ENCODE data around the gene GNG14.
A peak's percentile ranks its signal among the peaks of the same experiment; 100 is the strongest.
"Not testable (repeated sequence)": the region's sequence is repeated elsewhere in the genome, so short reads cannot be mapped to it uniquely, and the experiment has no call there.

Gene GNG14

GRCh38 chr19:12675399-12675798 lies 12.4 kb upstream of the GNG14 start:
- no peak for FAIRE-seq
- no peak; the same call in 1 of the 2 replicates for TF ChIP-seq POLR2AphosphoS5 (IDR thresholded peaks at IDR 0.05; ENCODE audit: low read depth, low read length)
- no peak for TF ChIP-seq POLR2A (IDR thresholded peaks at IDR 0.05; ENCODE audit: low read depth, low read length)
- no peak for TF ChIP-seq POU2F2 (IDR thresholded peaks at IDR 0.05; ENCODE audit: low read depth, low read length)
- no peak for TF ChIP-seq PAX5 (IDR thresholded peaks at IDR 0.05; ENCODE audit: insufficient read depth, low read length, severe bottlenecking)
- no peak for TF ChIP-seq SPI1 (IDR thresholded peaks at IDR 0.05; ENCODE audit: low read depth, low read length)
- TF ChIP-seq TAF1 (IDR thresholded peaks at IDR 0.05; ENCODE audit: low read depth, low read length): no peak
- DNase-seq (ENCODE audit: insufficient read length, low spot score): no peak

- FAIRE-seq: no peak
- DNase-seq (ENCODE audit: insufficient read length, low spot score): no peak
- TF ChIP-seq POLR2A (IDR thresholded peaks at IDR 0.05; ENCODE audit: low read depth, low read length): 0 out of 2 replicates have a peak, but pooled peaks have one; percentile 24
- TF ChIP-seq TAF1 (IDR thresholded peaks at IDR 0.05; ENCODE audit: low read depth, low read length): no peak
Measured at GRCh38 chr19:12675940-12676339, 11.9 kb upstream of the GNG14 start.

GRCh38 chr19:12676384-12676792 lies 11.4 kb upstream of the GNG14 start:
- TF ChIP-seq POU2F2 (IDR thresholded peaks at IDR 0.05; ENCODE audit: low read depth, low read length) (peak; percentile 35; the same call in 1 of the 2 replicates), TAF1 (IDR thresholded peaks at IDR 0.05; ENCODE audit: low read depth, low read length) (no peak), POLR2AphosphoS5 (IDR thresholded peaks at IDR 0.05; ENCODE audit: low read depth, low read length) (peak; percentile 57; the same call in 1 of the 2 replicates), SPI1 (IDR thresholded peaks at IDR 0.05; ENCODE audit: low read depth, low read length) (0 out of 2 replicates have a peak, but pooled peaks have one; percentile 15), PAX5 (IDR thresholded peaks at IDR 0.05; ENCODE audit: insufficient read depth, low read length, severe bottlenecking) (no peak), POLR2A (IDR thresholded peaks at IDR 0.05; ENCODE audit: low read depth, low read length) (no peak)
- FAIRE-seq (peak; percentile 88), DNase-seq (ENCODE audit: insufficient read length, low spot score) (peak; percentile 79)

GRCh38 chr19:12676928-12677327 lies 10.9 kb upstream of the GNG14 start:
- FAIRE-seq: no peak
- DNase-seq (ENCODE audit: insufficient read length, low spot score): no peak
- TF ChIP-seq TAF1 (IDR thresholded peaks at IDR 0.05; ENCODE audit: low read depth, low read length) (no peak), POLR2A (IDR thresholded peaks at IDR 0.05; ENCODE audit: low read depth, low read length) (no peak), POLR2AphosphoS5 (IDR thresholded peaks at IDR 0.05; ENCODE audit: low read depth, low read length) (no peak), PAX5 (IDR thresholded peaks at IDR 0.05; ENCODE audit: insufficient read depth, low read length, severe bottlenecking) (no peak)

- DNase-seq (ENCODE audit: insufficient read length, low spot score); FAIRE-seq: not testable (repeated sequence)
Measured at GRCh38 chr19:12678039-12678438, 9.8 kb upstream of the GNG14 start.

GRCh38 chr19:12680034-12680433 lies 7.8 kb upstream of the GNG14 start:
- TF ChIP-seq TAF1 (IDR thresholded peaks at IDR 0.05; ENCODE audit: low read depth, low read length) (no peak), POU2F2 (IDR thresholded peaks at IDR 0.05; ENCODE audit: low read depth, low read length) (no peak), POLR2A (IDR thresholded peaks at IDR 0.05; ENCODE audit: low read depth, low read length) (no peak), SPI1 (IDR thresholded peaks at IDR 0.05; ENCODE audit: low read depth, low read length) (no peak), PAX5 (IDR thresholded peaks at IDR 0.05; ENCODE audit: insufficient read depth, low read length, severe bottlenecking) (no peak), POLR2AphosphoS5 (IDR thresholded peaks at IDR 0.05; ENCODE audit: low read depth, low read length) (no peak)

GRCh38 chr19:12681074-12681987 lies 6.5 kb upstream of the GNG14 start, which contains the start of gene DHPS:
Gene DHPS, minus strand, starts transcription at chr19:12681880. Its CDS starts 114 bp downstream, at chr19:12681766.
- TF ChIP-seq POLR2A (IDR thresholded peaks at IDR 0.05; ENCODE audit: low read depth, low read length) (peak; percentile 94), SPI1 (IDR thresholded peaks at IDR 0.05; ENCODE audit: low read depth, low read length) (0 out of 2 replicates have a peak, but pooled peaks have one; percentile 1), TAF1 (IDR thresholded peaks at IDR 0.05; ENCODE audit: low read depth, low read length) (peak; percentile 47), POLR2AphosphoS5 (IDR thresholded peaks at IDR 0.05; ENCODE audit: low read depth, low read length) (peak; percentile 92), POU2F2 (IDR thresholded peaks at IDR 0.05; ENCODE audit: low read depth, low read length) (no peak; the same call in 1 of the 2 replicates), PAX5 (IDR thresholded peaks at IDR 0.05; ENCODE audit: insufficient read depth, low read length, severe bottlenecking) (no peak)
- peak; percentile 88 for DNase-seq (ENCODE audit: insufficient read length, low spot score)
- peak; percentile 95 for FAIRE-seq

More at GRCh38 chr19:12680034-12680433, 7.8 kb upstream of the GNG14 start:
- DNase-seq (ENCODE audit: insufficient read length, low spot score) (no peak), FAIRE-seq (no peak)

- no peak for DNase-seq (ENCODE audit: insufficient read length, low spot score)
- no peak for FAIRE-seq
- TF ChIP-seq PAX5 (IDR thresholded peaks at IDR 0.05; ENCODE audit: insufficient read depth, low read length, severe bottlenecking): no peak
- no peak for TF ChIP-seq TAF1 (IDR thresholded peaks at IDR 0.05; ENCODE audit: low read depth, low read length)
- no peak for TF ChIP-seq POLR2A (IDR thresholded peaks at IDR 0.05; ENCODE audit: low read depth, low read length)
- TF ChIP-seq SPI1 (IDR thresholded peaks at IDR 0.05; ENCODE audit: low read depth, low read length): no peak
- TF ChIP-seq POU2F2 (IDR thresholded peaks at IDR 0.05; ENCODE audit: low read depth, low read length): no peak
- no peak for TF ChIP-seq POLR2AphosphoS5 (IDR thresholded peaks at IDR 0.05; ENCODE audit: low read depth, low read length)
Measured at GRCh38 chr19:12685831-12686230, 2.0 kb upstream of the GNG14 start.

GRCh38 chr19:12689012-12689411 lies 1.2 kb downstream of the GNG14 start:
- TF ChIP-seq TAF1 (IDR thresholded peaks at IDR 0.05; ENCODE audit: low read depth, low read length) (no peak), PAX5 (IDR thresholded peaks at IDR 0.05; ENCODE audit: insufficient read depth, low read length, severe bottlenecking) (no peak), POU2F2 (IDR thresholded peaks at IDR 0.05; ENCODE audit: low read depth, low read length) (no peak), SPI1 (IDR thresholded peaks at IDR 0.05; ENCODE audit: low read depth, low read length) (no peak), POLR2AphosphoS5 (IDR thresholded peaks at IDR 0.05; ENCODE audit: low read depth, low read length) (no peak), POLR2A (IDR thresholded peaks at IDR 0.05; ENCODE audit: low read depth, low read length) (no peak)
- FAIRE-seq (no peak), DNase-seq (ENCODE audit: insufficient read length, low spot score) (no peak)
